SK-N-SH (cell line): ENCODE measurements around the gene PPHLN1. TPM values are rescaled to one million over a fixed set of nuclear protein-coding genes. Genes with fewer than 3 reads are reported as not detected.

ENCODE experiments used
- CTCF ChIA-PET: fragments of 300-600, 350-600 bp; formaldehyde crosslinking; extraction: SDS; loops from one replicate; lab custom pipeline; 2021; lab: Yijun Ruan, JAX
- POLR2A ChIA-PET: fragments of 350-600 bp; sonication (Branson Sonifier 250); formaldehyde crosslinking; extraction: SDS; loops from one replicate; lab custom pipeline; 2020; ENCODE audit warnings: antibody characterized with exemption, inconsistent platforms; lab: Yijun Ruan, JAX
- DNase-seq: peaks from one replicate; pipeline ENCODE4 v3.0.0; 2012
- H2AFZ ChIP-seq: fragments of 200-600 bp; sonication (generic); 2 replicates; pipeline ENCODE4 v1.8.1; 2016; ENCODE audit warnings: antibody characterized with exemption, mild to moderate bottlenecking, low read depth
- H3F3A ChIP-seq: fragments of 200-600 bp; sonication (generic); replicated peaks from 2 replicates; pipeline ENCODE3; 2016; ENCODE audit warnings: antibody characterized with exemption, mild to moderate bottlenecking; ENCODE audit not compliant: insufficient read depth
- H3K27ac ChIP-seq, 2 experiments: fragments of 200-500 bp in 1 of 2; fragments of 200-600 bp in 1 of 2; sonication (Bioruptor generic) in 1 of 2; sonication (generic), shearing (Covaris generic) in 1 of 2; 2 replicates each; pipeline versions ENCODE4 v1.5.1 to v1.6.1; 2014 to 2016; ENCODE audit warnings: low read depth in 2 of 2, inconsistent platforms in 1 of 2, low read length in 1 of 2, mild to moderate bottlenecking in 1 of 2, mixed read lengths in 1 of 2
- H3K27me3 ChIP-seq: fragments of 200-600 bp; sonication (generic), shearing (Covaris generic); 2 replicates; pipeline ENCODE4 v1.6.1; 2016; ENCODE audit warnings: mixed run types; ENCODE audit not compliant: insufficient read depth
- H3K36me3 ChIP-seq, 2 experiments: fragments of 200-500 bp in 1 of 2; fragments of 200-600 bp in 1 of 2; sonication (Bioruptor generic) in 1 of 2; sonication (generic) in 1 of 2; replicated peaks in 1 of 2; 2 replicates each; pipeline versions ENCODE3 to v1.5.1; 2014 to 2016; ENCODE audit warnings: low read length in 1 of 2, mild to moderate bottlenecking in 1 of 2; ENCODE audit not compliant: insufficient read depth in 2 of 2, control insufficient read depth in 1 of 2
- H3K4me1 ChIP-seq, 2 experiments: fragments of 200-500 bp in 1 of 2; fragments of 200-600 bp in 1 of 2; sonication (Bioruptor generic) in 1 of 2; sonication (generic), shearing (Covaris generic) in 1 of 2; 2 replicates each; pipeline versions ENCODE4 v1.5.1 to v1.6.1; 2014 to 2016; ENCODE audit warnings: low read depth in 1 of 2, low read length in 1 of 2, mixed run types in 1 of 2; ENCODE audit not compliant: insufficient read depth in 2 of 2, control insufficient read depth in 1 of 2
- H3K4me2 ChIP-seq: fragments of 200-600 bp; sonication (generic), shearing (Covaris generic); 2 replicates; pipeline ENCODE4 v1.6.1; 2017; ENCODE audit warnings: mixed run types
- H3K4me3 ChIP-seq, 2 experiments: fragments of 200-500 bp in 1 of 2; fragments of 200-600 bp in 1 of 2; sonication (Bioruptor generic) in 1 of 2; sonication (generic), shearing (Covaris generic) in 1 of 2; 2 replicates each; pipeline versions ENCODE4 v1.5.1 to v1.8.1; 2014 to 2016; ENCODE audit warnings: low read depth in 2 of 2, inconsistent platforms in 1 of 2, low read length in 1 of 2, mild to moderate bottlenecking in 1 of 2, mixed read lengths in 1 of 2, moderate library complexity in 1 of 2
- H3K79me2 ChIP-seq: fragments of 200-600 bp; sonication (generic); 2 replicates; pipeline ENCODE4 v1.8.1; 2017; ENCODE audit warnings: mild to moderate bottlenecking; ENCODE audit not compliant: insufficient read depth
- H3K9ac ChIP-seq: fragments of 200-600 bp; sonication (generic); 2 replicates; pipeline ENCODE4 v1.6.1; 2017; ENCODE audit warnings: mixed run types
- H3K9me2 ChIP-seq: fragments of 200-600 bp; sonication (generic); 2 replicates; pipeline ENCODE4 v1.6.1; 2017; ENCODE audit warnings: mixed run types
- H3K9me3 ChIP-seq: fragments of 200-600 bp; sonication (generic); 2 replicates; pipeline ENCODE4 v1.6.1; 2017; ENCODE audit warnings: mixed run types, mild to moderate bottlenecking, moderate library complexity
- H4K20me1 ChIP-seq: fragments of 200-600 bp; sonication (generic); 2 replicates; pipeline ENCODE4 v1.6.1; 2017; ENCODE audit warnings: mild to moderate bottlenecking, mixed run types; ENCODE audit not compliant: insufficient read depth
- EP300 ChIP-seq, 2 experiments: IDR thresholded peaks; 2 replicates each; pipeline versions ENCODE4 v1.4.0 to v1.6.1; 2012; ENCODE audit warnings: borderline replicate concordance in 1 of 2, low read depth in 1 of 2, low read length in 1 of 2
- EZH2phosphoT487 ChIP-seq: fragments of 200-600 bp; sonication (generic); IDR thresholded peaks from 2 replicates; pipeline ENCODE4 v1.6.1; 2017; ENCODE audit warnings: low read depth, mixed run types, mild to moderate bottlenecking, antibody characterized with exemption, moderate library complexity, borderline replicate concordance
- IRF3 ChIP-seq: fragments of 150-350 bp; IDR thresholded peaks from 2 replicates; pipeline ENCODE4 v1.6.1; 2016; ENCODE audit warnings: mild to moderate bottlenecking, low read depth, low read length
- JUND ChIP-seq: IDR thresholded peaks from 2 replicates; pipeline ENCODE4 v1.4.0; 2012
- MAX ChIP-seq: IDR thresholded peaks from 2 replicates; pipeline ENCODE4 v1.4.0; 2012; ENCODE audit warnings: low read depth
- MEF2A ChIP-seq: IDR thresholded peaks from 2 replicates; pipeline ENCODE4 v1.4.0; 2012; ENCODE audit warnings: low read depth, borderline replicate concordance
- NFIC ChIP-seq: IDR thresholded peaks from 2 replicates; pipeline ENCODE4 v1.4.0; 2012; ENCODE audit warnings: borderline replicate concordance
- NRF1 ChIP-seq: IDR thresholded peaks from 2 replicates; pipeline ENCODE4 v1.6.1; 2012; ENCODE audit warnings: low read depth, mild to moderate bottlenecking, low read length
- RAD21 ChIP-seq: IDR thresholded peaks from 2 replicates; pipeline ENCODE4 v1.6.1; 2012; ENCODE audit warnings: mild to moderate bottlenecking, low read length
- RCOR1 ChIP-seq: fragments of 150-350 bp; IDR thresholded peaks from 2 replicates; pipeline ENCODE4 v1.6.1; 2017; ENCODE audit warnings: antibody characterized with exemption, low read length
- RXRA ChIP-seq: IDR thresholded peaks from 2 replicates; pipeline ENCODE4 v1.4.0; 2012; ENCODE audit warnings: low read depth, mild to moderate bottlenecking, borderline replicate concordance
- TAF1 ChIP-seq: IDR thresholded peaks from 2 replicates; pipeline ENCODE4 v1.6.1; 2012; ENCODE audit warnings: low read depth, mild to moderate bottlenecking, low read length, moderate library complexity, borderline replicate concordance
- TEAD4 ChIP-seq: IDR thresholded peaks from 2 replicates; pipeline ENCODE4 v1.4.0; 2012; ENCODE audit warnings: mild to moderate bottlenecking, borderline replicate concordance; ENCODE audit not compliant: insufficient read depth
- USF2 ChIP-seq: fragments of 150-350 bp; IDR thresholded peaks from 2 replicates; pipeline ENCODE4 v1.6.1; 2017; ENCODE audit warnings: antibody characterized with exemption, low read length, low read depth, borderline replicate concordance
- ZBTB33 ChIP-seq: IDR thresholded peaks from 2 replicates; pipeline ENCODE4 v1.4.0; 2012; ENCODE audit warnings: low read depth, borderline replicate concordance
- WGBS: methylation state at CpG from one replicate; pipeline ENCODE4 v1.1.6; 2017; ENCODE audit warnings: low lambda C conversion rate; 5-methylcytosine and 5-hydroxymethylcytosine counted together
- polyA plus RNA-seq, 3 experiments: library from polyadenylated mRNA; depleted of rRNA; stranded (reverse); fragments of >200 nt; gene quantifications; 2 replicates each; pipeline ENCODE4 v1.2.3, GENCODE V29; 2012
- TF ChIP-seq, protein P1 (sequence below): IDR thresholded peaks from 2 replicates; pipeline ENCODE4 v1.6.1; 2012; ENCODE audit warnings: mild to moderate bottlenecking, low read depth, low read length, moderate library complexity
- TF ChIP-seq, protein P2 (sequence below): IDR thresholded peaks from 2 replicates; pipeline ENCODE4 v1.4.0; 2012; ENCODE audit warnings: low read depth, borderline replicate concordance
- TF ChIP-seq, protein P3 (sequence below): fragments of 200-600 bp; sonication (generic); IDR thresholded peaks from 2 replicates; pipeline ENCODE4 v1.6.1; 2017; ENCODE audit warnings: antibody characterized with exemption, mild to moderate bottlenecking, moderate library complexity

Gene PPHLN1
- polyA plus RNA-seq, 1 of the 3 experiments (the other 2 are of a cell fraction) = 55.4 TPM

GRCh38 chr12:42442311-42442759, 116.4 kb downstream of the PPHLN1 start:
- TF ChIP-seq IRF3 = no peak
- TF ChIP-seq TAF1 = no peak
- no peak for TF ChIP-seq JUND
- no peak for TF ChIP-seq EZH2phosphoT487
- TF ChIP-seq TEAD4 = no peak
- TF ChIP-seq ZBTB33 = no peak
- TF ChIP-seq RAD21 = no peak
- no peak for TF ChIP-seq NRF1
- TF ChIP-seq NFIC = no peak
- TF ChIP-seq RCOR1 = no peak
- TF ChIP-seq, protein P1, sequence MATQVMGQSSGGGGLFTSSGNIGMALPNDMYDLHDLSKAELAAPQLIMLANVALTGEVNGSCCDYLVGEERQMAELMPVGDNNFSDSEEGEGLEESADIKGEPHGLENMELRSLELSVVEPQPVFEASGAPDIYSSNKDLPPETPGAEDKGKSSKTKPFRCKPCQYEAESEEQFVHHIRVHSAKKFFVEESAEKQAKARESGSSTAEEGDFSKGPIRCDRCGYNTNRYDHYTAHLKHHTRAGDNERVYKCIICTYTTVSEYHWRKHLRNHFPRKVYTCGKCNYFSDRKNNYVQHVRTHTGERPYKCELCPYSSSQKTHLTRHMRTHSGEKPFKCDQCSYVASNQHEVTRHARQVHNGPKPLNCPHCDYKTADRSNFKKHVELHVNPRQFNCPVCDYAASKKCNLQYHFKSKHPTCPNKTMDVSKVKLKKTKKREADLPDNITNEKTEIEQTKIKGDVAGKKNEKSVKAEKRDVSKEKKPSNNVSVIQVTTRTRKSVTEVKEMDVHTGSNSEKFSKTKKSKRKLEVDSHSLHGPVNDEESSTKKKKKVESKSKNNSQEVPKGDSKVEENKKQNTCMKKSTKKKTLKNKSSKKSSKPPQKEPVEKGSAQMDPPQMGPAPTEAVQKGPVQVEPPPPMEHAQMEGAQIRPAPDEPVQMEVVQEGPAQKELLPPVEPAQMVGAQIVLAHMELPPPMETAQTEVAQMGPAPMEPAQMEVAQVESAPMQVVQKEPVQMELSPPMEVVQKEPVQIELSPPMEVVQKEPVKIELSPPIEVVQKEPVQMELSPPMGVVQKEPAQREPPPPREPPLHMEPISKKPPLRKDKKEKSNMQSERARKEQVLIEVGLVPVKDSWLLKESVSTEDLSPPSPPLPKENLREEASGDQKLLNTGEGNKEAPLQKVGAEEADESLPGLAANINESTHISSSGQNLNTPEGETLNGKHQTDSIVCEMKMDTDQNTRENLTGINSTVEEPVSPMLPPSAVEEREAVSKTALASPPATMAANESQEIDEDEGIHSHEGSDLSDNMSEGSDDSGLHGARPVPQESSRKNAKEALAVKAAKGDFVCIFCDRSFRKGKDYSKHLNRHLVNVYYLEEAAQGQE = no peak
- TF ChIP-seq MAX = no peak
- TF ChIP-seq, protein P2, sequence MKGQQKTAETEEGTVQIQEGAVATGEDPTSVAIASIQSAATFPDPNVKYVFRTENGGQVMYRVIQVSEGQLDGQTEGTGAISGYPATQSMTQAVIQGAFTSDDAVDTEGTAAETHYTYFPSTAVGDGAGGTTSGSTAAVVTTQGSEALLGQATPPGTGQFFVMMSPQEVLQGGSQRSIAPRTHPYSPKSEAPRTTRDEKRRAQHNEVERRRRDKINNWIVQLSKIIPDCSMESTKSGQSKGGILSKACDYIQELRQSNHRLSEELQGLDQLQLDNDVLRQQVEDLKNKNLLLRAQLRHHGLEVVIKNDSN = no peak
- no peak for TF ChIP-seq RXRA
- TF ChIP-seq, protein P3, sequence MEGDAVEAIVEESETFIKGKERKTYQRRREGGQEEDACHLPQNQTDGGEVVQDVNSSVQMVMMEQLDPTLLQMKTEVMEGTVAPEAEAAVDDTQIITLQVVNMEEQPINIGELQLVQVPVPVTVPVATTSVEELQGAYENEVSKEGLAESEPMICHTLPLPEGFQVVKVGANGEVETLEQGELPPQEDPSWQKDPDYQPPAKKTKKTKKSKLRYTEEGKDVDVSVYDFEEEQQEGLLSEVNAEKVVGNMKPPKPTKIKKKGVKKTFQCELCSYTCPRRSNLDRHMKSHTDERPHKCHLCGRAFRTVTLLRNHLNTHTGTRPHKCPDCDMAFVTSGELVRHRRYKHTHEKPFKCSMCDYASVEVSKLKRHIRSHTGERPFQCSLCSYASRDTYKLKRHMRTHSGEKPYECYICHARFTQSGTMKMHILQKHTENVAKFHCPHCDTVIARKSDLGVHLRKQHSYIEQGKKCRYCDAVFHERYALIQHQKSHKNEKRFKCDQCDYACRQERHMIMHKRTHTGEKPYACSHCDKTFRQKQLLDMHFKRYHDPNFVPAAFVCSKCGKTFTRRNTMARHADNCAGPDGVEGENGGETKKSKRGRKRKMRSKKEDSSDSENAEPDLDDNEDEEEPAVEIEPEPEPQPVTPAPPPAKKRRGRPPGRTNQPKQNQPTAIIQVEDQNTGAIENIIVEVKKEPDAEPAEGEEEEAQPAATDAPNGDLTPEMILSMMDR = no peak
- no peak for TF ChIP-seq MEF2A
- TF ChIP-seq EP300 (IDR thresholded peaks at IDR 0.05; ENCODE audit: borderline replicate concordance in 1 of 2, low read depth in 1 of 2, low read length in 1 of 2) = no peak
- no peak for TF ChIP-seq USF2
- TF ChIP-seq, all 33 proteins: peak for 0
- no peaks in the 10 kb centered on the region for H3K27me3 ChIP-seq
- no peaks in the 10 kb centered on the region for H3K9me2 ChIP-seq
- no peak overlapping the region for H3K4me3 ChIP-seq
- no peaks in the 10 kb centered on the region; the same call in 1 of the 2 replicates for H3K79me2 ChIP-seq
- no peak overlapping the region for H2AFZ ChIP-seq
- H3K27ac ChIP-seq = no peak overlapping the region
- H3K9ac ChIP-seq = no peak overlapping the region
- 97% methylated on average over 19 of the region's 19 CpGs for WGBS
- CTCF ChIA-PET = no interaction called here
- no peaks in the 10 kb centered on the region for H4K20me1 ChIP-seq
- peaks cover 29 to 36% of the 10 kb centered on the region in 2 experiments for H3K36me3 ChIP-seq
- H3K4me1 ChIP-seq = peaks cover 0 to 4% of the 10 kb centered on the region in 2 experiments; a peak in 2 of 4 replicates
- no peak overlapping the region for H3K4me2 ChIP-seq
- peaks cover 4% of the 10 kb centered on the region for H3F3A ChIP-seq
- H3K9me3 ChIP-seq = no peaks in the 10 kb centered on the region
- POLR2A ChIA-PET = no interaction called here
- DNase-seq = no peak
